Colonic mucosa (tissue), 4 donors: ENCODE data around the gene ATCAY. TPM values are rescaled to one million over a fixed set of nuclear protein-coding genes. Genes with fewer than 3 reads are reported as not detected.
"Not testable (repeated sequence)": the region's sequence is repeated elsewhere in the genome, so short reads cannot be mapped to it uniquely, and the experiment has no call there.

ENCODE experiments used
- DNase-seq: peaks from one replicate; pipeline ENCODE4 v3.0.0-alpha.2; 2020
- H3K27ac ChIP-seq: fragments of 200-600 bp; one replicate; pipeline ENCODE4 v1.8.0; 2021
- H3K27me3 ChIP-seq: fragments of 200-600 bp; one replicate; pipeline ENCODE4 v1.8.0; 2021
- H3K36me3 ChIP-seq: fragments of 200-600 bp; one replicate; pipeline ENCODE4 v1.8.0; 2021
- H3K4me1 ChIP-seq: fragments of 200-600 bp; one replicate; pipeline ENCODE4 v1.8.0; 2021; ENCODE audit warnings: mild to moderate bottlenecking
- H3K4me3 ChIP-seq: fragments of 200-600 bp; one replicate; pipeline ENCODE4 v1.8.0; 2021
- H3K9ac ChIP-seq, 2 donors: one replicate each; pipeline ENCODE4 v1.7.0; 2013; ENCODE audit warnings: control low read depth in 2 of 2, low read depth in 2 of 2, low read length in 2 of 2
- H3K9me3 ChIP-seq: fragments of 200-600 bp; one replicate; pipeline ENCODE4 v1.8.0; 2021
- intact Hi-C: fragments of 100-400 bp; cut with DNase I; formaldehyde crosslinking; loops from one replicate; pipeline ENCODE4 v1.14.1; 2022
- total RNA-seq, 2 donors: library from RNA; stranded (reverse); fragmentation: NEBNext Ultra II Directional in 1 of 2; extraction: Animal tissue kit (Norgen Biotek cat#: 25700) in 1 of 2; gene quantifications; one replicate each; pipeline ENCODE4 v1.2.1, GENCODE V29; 2021
- TF ChIP-seq, protein P1 (sequence below): fragments of 200-600 bp; IDR thresholded peaks from one replicate; pipeline ENCODE4 v1.8.0; 2022; ENCODE audit warnings: antibody characterized with exemption, mild to moderate bottlenecking
- donor health status: healthy.
- donor health status: DM: no; HTN: no; CAD: no.
- donor health status: DM: no; HTN: no; CAD: no.

The ATCAY gene
- total RNA-seq, 2 donors from 2014 or later = 0.12 to 1.0 TPM

- no peaks in the 10 kb centered on the region for H3K4me1 ChIP-seq
- DNase-seq = no peak
- TF ChIP-seq, protein P1, sequence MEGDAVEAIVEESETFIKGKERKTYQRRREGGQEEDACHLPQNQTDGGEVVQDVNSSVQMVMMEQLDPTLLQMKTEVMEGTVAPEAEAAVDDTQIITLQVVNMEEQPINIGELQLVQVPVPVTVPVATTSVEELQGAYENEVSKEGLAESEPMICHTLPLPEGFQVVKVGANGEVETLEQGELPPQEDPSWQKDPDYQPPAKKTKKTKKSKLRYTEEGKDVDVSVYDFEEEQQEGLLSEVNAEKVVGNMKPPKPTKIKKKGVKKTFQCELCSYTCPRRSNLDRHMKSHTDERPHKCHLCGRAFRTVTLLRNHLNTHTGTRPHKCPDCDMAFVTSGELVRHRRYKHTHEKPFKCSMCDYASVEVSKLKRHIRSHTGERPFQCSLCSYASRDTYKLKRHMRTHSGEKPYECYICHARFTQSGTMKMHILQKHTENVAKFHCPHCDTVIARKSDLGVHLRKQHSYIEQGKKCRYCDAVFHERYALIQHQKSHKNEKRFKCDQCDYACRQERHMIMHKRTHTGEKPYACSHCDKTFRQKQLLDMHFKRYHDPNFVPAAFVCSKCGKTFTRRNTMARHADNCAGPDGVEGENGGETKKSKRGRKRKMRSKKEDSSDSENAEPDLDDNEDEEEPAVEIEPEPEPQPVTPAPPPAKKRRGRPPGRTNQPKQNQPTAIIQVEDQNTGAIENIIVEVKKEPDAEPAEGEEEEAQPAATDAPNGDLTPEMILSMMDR = no peak
- H3K36me3 ChIP-seq = no peaks in the 10 kb centered on the region
- H3K27ac ChIP-seq = no peak overlapping the region
- no peaks in the 10 kb centered on the region for H3K27me3 ChIP-seq
- H3K4me3 ChIP-seq = no peak overlapping the region
- intact Hi-C loops = no loop called here
- H3K9me3 ChIP-seq = no peaks in the 10 kb centered on the region
- H3K9ac ChIP-seq = no peak overlapping the region
These were observed 68.8 kb downstream of the ATCAY start for GRCh38 chr19:3949294-3949693.

- intact Hi-C loops = no loop called here
- TF ChIP-seq, protein P1 = no peak
- DNase-seq = no peak
- H3K9me3 ChIP-seq = no peaks in the 10 kb centered on the region
- no peak overlapping the region for H3K27ac ChIP-seq
- H3K4me3 ChIP-seq = no peak overlapping the region
- H3K36me3 ChIP-seq = no peaks in the 10 kb centered on the region
- H3K27me3 ChIP-seq = no peaks in the 10 kb centered on the region
- H3K4me1 ChIP-seq = no peaks in the 10 kb centered on the region
- H3K9ac ChIP-seq = no peak overlapping the region
These were observed 69.7 kb downstream of the ATCAY start for GRCh38 chr19:3949997-3950859.

DNA sequence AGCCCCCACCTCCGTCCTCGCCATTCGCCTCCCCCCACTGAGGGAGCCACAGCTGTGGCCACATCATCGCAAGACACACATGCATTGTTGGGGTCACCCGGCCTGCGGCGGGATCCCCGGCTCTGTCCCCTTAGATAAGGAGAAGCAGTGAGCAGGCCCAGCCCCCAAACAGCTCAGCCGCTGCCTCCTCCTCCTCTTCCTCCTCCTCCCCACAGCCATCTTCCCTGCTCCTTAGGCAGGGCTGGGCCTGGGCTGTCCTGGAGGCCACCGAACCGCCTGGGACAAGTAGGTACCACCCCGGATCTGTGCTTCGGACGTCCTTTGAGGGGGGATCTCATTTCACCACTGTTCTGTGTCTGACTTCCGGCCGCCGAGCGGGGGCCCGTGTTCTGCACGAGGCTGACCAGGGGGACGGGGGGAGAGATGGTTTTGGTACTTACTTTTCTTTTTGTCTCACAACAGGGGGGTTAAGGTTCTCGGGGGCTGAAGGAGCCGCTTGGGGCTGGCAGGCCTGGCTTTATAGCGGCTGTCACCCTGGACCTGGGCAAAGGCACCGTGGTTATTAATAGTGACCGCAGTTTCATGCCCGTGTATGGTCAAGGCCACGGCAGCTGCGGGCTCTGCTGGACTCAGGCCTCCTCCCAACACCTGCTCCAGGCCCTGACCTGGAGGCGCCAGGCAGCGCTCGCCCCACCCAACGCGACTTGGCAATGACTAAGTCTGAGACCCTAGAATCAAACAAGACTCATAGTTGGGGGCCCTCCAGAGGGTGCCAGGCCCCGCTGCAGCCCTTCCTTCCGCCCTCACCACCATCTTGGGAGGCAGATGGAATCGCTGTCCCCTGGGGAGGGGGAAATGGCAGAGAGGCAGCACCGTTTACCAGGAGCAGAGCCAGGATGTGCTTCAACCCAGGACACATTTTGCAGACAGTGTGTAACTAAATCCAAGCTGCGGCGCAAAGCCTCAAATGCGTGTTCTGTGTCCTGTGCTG, 70.7 kb downstream of the ATCAY start:
- Histone ChIP-seq H3K4me1 (no peaks in the 10 kb centered on the region), H3K9ac (no peak overlapping the region), H3K27ac (no peak overlapping the region), H3K9me3 (no peaks in the 10 kb centered on the region), H3K4me3 (no peak overlapping the region), H3K27me3 (no peaks in the 10 kb centered on the region), H3K36me3 (no peaks in the 10 kb centered on the region)
- TF ChIP-seq, protein P1 = no peak
- intact Hi-C loops = no loop called here
- no peak for DNase-seq

GRCh38 chr19:3952755-3953276, 72.3 kb downstream of the ATCAY start:
- intact Hi-C loops, H3K9me3 ChIP-seq, H3K36me3 ChIP-seq, H3K4me3 ChIP-seq, DNase-seq, H3K27ac ChIP-seq, H3K4me1 ChIP-seq, H3K9ac ChIP-seq, H3K27me3 ChIP-seq: not testable (repeated sequence)

- Histone ChIP-seq H3K36me3 (peaks cover 12% of the 10 kb centered on the region), H3K9ac (no peak overlapping the region), H3K4me1 (no peaks in the 10 kb centered on the region), H3K27me3 (no peaks in the 10 kb centered on the region), H3K27ac (no peak overlapping the region), H3K4me3 (no peak overlapping the region), H3K9me3 (no peaks in the 10 kb centered on the region)
- intact Hi-C loops = no loop called here
- no peak for DNase-seq
- TF ChIP-seq, protein P1 = no peak
These were observed 73.6 kb downstream of the ATCAY start for GRCh38 chr19:3954107-3954506.

DNA sequence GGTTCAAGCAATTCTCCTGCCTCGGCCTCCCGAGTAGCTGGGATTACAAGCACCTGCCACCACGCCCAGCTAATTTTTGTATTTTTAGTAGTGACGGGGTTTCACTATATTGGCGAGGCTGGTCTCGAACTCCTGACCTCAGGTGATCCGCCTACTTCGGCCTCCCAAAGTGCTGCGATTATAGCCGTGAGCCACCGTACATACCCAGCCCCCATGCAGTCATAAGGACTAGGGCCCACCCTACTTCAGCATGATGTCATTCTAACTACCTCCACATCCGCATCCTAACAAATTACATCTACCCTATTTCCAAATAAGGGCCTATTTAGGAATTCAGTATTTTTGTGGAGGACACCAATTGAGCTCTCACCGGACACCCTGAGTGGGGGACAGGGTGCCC, 74.8 kb downstream of the ATCAY start:
- H3K9me3 ChIP-seq, intact Hi-C loops, H3K27me3 ChIP-seq, H3K4me1 ChIP-seq, DNase-seq, H3K27ac ChIP-seq, H3K4me3 ChIP-seq, H3K9ac ChIP-seq: not testable (repeated sequence)
- peaks cover 16% of the 10 kb centered on the region for H3K36me3 ChIP-seq
